HFF-Myc (cell line): ENCODE data around the gene TMC7.
"Not testable (repeated sequence)": the region's sequence is repeated elsewhere in the genome, so short reads cannot be mapped to it uniquely, and the experiment has no call there.

ENCODE experiments used
- DNase-seq: peaks from one replicate; pipeline ENCODE4 v3.0.0-alpha.2; 2011; ENCODE audit warnings: low read depth; ENCODE audit errors: extremely low read depth
- H3K4me3 ChIP-seq: replicated peaks from 2 replicates; pipeline ENCODE4 v1.5.1; 2011; ENCODE audit warnings: low read depth, mild to moderate bottlenecking, control low read depth, low read length
- CTCF ChIP-seq: IDR thresholded peaks from 2 replicates; pipeline ENCODE4 v1.5.1; 2012; ENCODE audit warnings: mild to moderate bottlenecking, low read depth, low read length, control low read depth; ENCODE audit errors: missing control alignments

Gene TMC7

GRCh38 chr16:18945233-18945632 is 38.5 kb upstream of the TMC7 start:
- no peak overlapping the region for H3K4me3 ChIP-seq
- no peak for TF ChIP-seq CTCF
- DNase-seq: no peak

- no peak overlapping the region for H3K4me3 ChIP-seq
- TF ChIP-seq CTCF: no peak
- DNase-seq: no peak
These were observed 35.2 kb upstream of the TMC7 start for GRCh38 chr16:18948372-18949020.

- H3K4me3 ChIP-seq: no peak overlapping the region
- DNase-seq: no peak
- TF ChIP-seq CTCF: no peak
These were observed 33.1 kb upstream of the TMC7 start for GRCh38 chr16:18950469-18951185.

- TF ChIP-seq CTCF: no peak
- no peak overlapping the region for H3K4me3 ChIP-seq
- no peak for DNase-seq
These were observed 30.2 kb upstream of the TMC7 start for GRCh38 chr16:18953547-18953946.

- not testable (repeated sequence) for H3K4me3 ChIP-seq, DNase-seq
These were observed 27.7 kb upstream of the TMC7 start for GRCh38 chr16:18955874-18956580.

- DNase-seq, H3K4me3 ChIP-seq: not testable (repeated sequence)
These were observed 27.0 kb upstream of the TMC7 start for GRCh38 chr16:18956658-18957241.

- DNase-seq: no peak
- no peak overlapping the region for H3K4me3 ChIP-seq
- TF ChIP-seq CTCF: no peak
These were observed 25.1 kb upstream of the TMC7 start for GRCh38 chr16:18958621-18959029.
